Measurements from ENCODE around the gene ABLIM3. TPM values are rescaled to one million over a fixed set of nuclear protein-coding genes. Genes with fewer than 3 reads are reported as not detected.

The ABLIM3 gene
- total RNA-seq, 1 donor from 2014 or later: 122 TPM

DNA sequence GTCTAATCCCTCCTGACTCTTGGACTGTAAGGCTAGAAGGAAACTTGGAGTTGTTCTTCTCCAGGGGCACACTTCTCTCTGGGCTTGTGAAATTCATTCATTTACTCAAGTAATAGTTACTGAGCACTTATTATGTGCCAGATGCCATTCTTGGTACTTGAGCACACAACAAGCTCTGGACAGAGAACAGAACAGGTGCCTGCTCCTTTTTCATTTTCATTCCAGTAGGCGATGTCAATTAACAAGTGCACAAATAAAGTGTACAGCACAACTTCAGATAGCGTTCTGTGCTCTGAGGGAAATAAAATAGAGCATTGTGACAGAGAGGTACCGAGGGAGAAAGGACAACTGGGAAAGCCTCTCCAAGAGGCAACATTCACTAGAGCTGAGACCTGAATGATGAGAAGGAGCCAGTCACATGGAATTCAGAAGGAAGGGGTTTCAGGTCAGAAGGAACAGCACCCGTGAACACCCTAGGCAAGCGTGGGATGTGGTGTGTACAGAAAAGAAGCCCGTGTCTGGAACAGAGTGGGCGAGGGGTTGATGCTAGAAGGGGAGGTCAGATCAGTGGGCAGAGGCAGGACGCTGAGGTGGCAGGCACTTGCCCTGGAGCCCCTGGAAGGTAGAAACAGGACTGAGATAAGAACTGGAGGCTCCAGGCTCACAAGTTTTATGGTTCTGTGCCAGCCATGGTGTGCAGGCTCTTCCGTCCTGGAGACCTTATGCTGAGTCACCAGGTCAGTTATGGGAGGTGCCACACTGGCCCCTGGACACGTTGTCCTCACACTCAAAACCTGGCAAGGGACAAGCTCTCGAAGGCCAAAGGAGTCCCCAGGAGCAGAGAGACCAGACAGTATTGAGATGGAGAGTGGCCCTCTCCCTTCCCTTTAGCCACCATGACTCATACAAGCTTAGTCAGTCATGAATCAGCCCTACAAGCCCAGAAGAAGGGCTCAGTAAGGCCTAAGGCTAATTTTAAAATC is 7.2 kb upstream of the ABLIM3 start:
- intact Hi-C loops (cut with micrococcal nuclease): no loop called here
- Histone ChIP-seq H3K4me1 (peaks cover 67% of the 10 kb centered on the region), H3K36me3 (no peaks in the 10 kb centered on the region), H3K4me3 (no peak overlapping the region), H3K27me3 (ENCODE audit: low read depth) (no peaks in the 10 kb centered on the region), H3K27ac (replicated peaks) (peak overlapping the region; percentile 80), H3K9me3 (replicated peaks) (no peaks in the 10 kb centered on the region)
- TF ChIP-seq, protein P1, sequence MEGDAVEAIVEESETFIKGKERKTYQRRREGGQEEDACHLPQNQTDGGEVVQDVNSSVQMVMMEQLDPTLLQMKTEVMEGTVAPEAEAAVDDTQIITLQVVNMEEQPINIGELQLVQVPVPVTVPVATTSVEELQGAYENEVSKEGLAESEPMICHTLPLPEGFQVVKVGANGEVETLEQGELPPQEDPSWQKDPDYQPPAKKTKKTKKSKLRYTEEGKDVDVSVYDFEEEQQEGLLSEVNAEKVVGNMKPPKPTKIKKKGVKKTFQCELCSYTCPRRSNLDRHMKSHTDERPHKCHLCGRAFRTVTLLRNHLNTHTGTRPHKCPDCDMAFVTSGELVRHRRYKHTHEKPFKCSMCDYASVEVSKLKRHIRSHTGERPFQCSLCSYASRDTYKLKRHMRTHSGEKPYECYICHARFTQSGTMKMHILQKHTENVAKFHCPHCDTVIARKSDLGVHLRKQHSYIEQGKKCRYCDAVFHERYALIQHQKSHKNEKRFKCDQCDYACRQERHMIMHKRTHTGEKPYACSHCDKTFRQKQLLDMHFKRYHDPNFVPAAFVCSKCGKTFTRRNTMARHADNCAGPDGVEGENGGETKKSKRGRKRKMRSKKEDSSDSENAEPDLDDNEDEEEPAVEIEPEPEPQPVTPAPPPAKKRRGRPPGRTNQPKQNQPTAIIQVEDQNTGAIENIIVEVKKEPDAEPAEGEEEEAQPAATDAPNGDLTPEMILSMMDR (IDR thresholded peaks at IDR 0.05; ENCODE audit: borderline replicate concordance): no peak
- DNase-seq: peak; percentile 60

DNA sequence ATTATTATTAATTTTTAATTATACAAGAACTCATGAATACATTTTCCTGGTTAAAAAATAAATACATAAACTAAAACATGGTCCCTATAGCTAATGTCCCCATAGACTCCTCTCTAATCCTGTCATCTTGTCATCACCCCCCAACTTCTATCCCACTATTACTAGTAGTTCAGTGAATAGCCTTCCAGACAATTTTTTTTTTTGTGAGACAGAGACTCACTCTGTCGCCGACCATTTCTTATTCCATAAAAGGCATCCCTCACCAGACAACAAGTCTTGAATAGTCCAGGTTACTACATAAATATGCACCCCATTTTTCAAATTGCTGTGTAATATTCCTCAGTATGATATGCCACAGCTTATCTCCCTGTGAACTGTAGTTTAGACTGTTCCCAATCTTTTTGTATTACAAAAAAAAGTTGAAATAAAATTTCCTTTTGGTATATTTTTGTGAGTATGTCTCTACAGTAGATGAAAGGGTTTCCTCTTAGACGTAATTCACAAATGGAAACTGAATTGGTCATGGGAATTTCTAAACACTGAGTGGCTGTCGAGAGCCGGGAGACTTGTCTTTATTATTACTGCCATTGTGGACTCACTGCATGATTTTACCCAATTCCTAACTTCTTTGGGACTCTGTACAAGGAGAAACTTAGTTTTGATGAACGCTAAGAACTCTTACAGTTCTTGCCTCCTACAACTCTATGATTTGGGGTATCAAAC is 6.4 kb upstream of the ABLIM3 start:
- H3K9me3 ChIP-seq (replicated peaks): no peaks in the 10 kb centered on the region
- intact Hi-C loops (cut with micrococcal nuclease): no loop called here
- peak overlapping the region; percentile 80 for H3K27ac ChIP-seq (replicated peaks)
- peaks cover 63% of the 10 kb centered on the region for H3K4me1 ChIP-seq
- no peaks in the 10 kb centered on the region for H3K27me3 ChIP-seq (ENCODE audit: low read depth)
- no peak for DNase-seq
- no peak overlapping the region for H3K4me3 ChIP-seq
- no peaks in the 10 kb centered on the region for H3K36me3 ChIP-seq
- TF ChIP-seq, protein P1 (IDR thresholded peaks at IDR 0.05; ENCODE audit: borderline replicate concordance): no peak

DNA sequence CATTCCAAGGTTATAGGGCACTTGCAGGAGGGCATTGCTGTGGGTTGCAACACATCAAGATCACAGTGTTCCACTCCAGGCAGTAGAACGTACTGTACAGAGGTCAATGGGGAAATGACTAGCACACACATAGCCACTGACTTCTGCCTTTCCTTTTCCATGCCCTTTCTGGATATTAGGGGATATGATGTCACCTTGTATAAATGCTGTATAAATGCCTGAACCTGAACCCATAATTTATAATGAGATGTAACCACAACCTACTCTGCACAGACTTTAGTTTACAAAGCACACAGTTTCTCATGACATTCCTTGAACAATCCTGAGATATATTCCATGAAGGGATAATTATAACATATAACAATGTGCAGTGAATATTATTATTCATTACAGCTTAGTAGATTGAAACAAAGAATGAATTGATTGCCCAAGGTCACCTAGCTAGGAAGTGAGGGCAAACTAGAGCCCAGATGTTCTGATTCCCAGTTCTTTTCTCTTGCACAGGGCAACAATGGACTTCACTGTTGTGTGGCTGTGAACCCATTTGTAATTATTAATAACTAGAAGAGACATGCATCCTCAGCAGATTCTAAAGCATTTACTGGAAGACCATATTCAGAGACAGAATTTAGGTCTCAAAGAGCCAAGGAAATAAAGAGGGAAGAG is 5.6 kb upstream of the ABLIM3 start:
- no peak for DNase-seq
- Histone ChIP-seq H3K4me1 (peaks cover 55% of the 10 kb centered on the region), H3K36me3 (no peaks in the 10 kb centered on the region), H3K4me3 (no peak overlapping the region), H3K27ac (replicated peaks) (peak overlapping the region; percentile 80), H3K9me3 (replicated peaks) (no peaks in the 10 kb centered on the region), H3K27me3 (ENCODE audit: low read depth) (no peaks in the 10 kb centered on the region)
- TF ChIP-seq, protein P1 (IDR thresholded peaks at IDR 0.05; ENCODE audit: borderline replicate concordance): no peak
- intact Hi-C loops (cut with micrococcal nuclease): no loop called here

DNA sequence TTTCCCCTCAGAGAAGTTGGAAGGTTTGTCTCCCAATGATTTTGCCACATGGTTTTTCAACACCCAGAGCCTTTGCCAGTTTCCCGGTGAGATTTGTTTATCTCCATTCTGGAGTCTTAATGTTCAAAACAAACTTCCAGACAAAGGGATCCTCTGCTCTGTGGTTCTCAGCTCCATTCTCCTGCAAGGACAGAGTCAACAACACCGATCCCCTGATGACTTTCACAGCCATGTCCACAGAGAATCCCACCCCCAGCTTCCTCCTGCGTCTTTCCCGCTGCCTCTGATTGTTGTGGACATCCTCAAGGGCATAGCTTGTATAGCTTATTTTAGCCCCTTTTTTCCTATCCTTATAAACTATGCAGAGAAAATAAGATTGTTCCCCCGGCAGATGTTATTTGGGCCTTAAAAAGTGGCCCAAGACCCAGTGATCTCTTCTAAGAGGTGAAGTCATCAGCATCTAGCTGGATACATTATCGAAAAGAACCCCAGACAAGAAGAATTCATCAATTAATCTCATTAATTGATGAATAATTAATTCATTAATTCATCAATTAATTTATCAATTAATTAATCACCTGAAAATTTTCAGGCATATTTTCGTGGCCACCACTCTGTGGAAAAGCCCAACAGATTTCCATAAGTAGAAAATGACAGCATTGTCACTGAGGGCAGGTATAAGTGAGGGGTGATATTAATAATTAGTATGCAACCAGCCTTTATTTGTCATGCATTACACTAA is 2.9 kb upstream of the ABLIM3 start:
- Histone ChIP-seq H3K4me3 (no peak overlapping the region), H3K4me1 (peaks cover 73% of the 10 kb centered on the region), H3K27ac (replicated peaks) (peak overlapping the region; percentile 80), H3K9me3 (replicated peaks) (no peaks in the 10 kb centered on the region), H3K36me3 (no peaks in the 10 kb centered on the region), H3K27me3 (ENCODE audit: low read depth) (no peaks in the 10 kb centered on the region)
- TF ChIP-seq, protein P1 (IDR thresholded peaks at IDR 0.05; ENCODE audit: borderline replicate concordance): no peak
- no peak for DNase-seq
- intact Hi-C loops (cut with micrococcal nuclease): no loop called here

Measured in left ventricle myocardium inferior (tissue), 1 donor.